GM12878 (cell line): ENCODE measurements around the gene RHEB. TPM values are rescaled to one million over a fixed set of nuclear protein-coding genes. Genes with fewer than 3 reads are reported as not detected.

Source experiments
- ATAC-seq: fragments of 200-7000 bp; cut with Tn5 transposase; 3 replicates; pipeline ENCODE4 v1.9.1; 2020; ENCODE audit warnings: mild to moderate bottlenecking, moderate library complexity
- BruUV-seq: library from RNA; stranded (reverse); fragments of 400-500 nt; replicated peaks from 2 replicates; lab custom pipeline; 2021; lab: Mats Ljungman, UMichigan
- CTCF ChIA-PET: fragments of 300-600 bp; sonication (Branson Sonifier 250); formaldehyde crosslinking; extraction: SDS; loops from one replicate; lab custom pipeline; 2021; ENCODE audit warnings: inconsistent platforms; lab: Yijun Ruan, JAX
- POLR2A ChIA-PET: fragments of 350-600 bp; formaldehyde crosslinking; extraction: SDS; loops from one replicate; lab custom pipeline; 2021; ENCODE audit warnings: inconsistent platforms; lab: Charles Lee
- RAD21 ChIA-PET: fragments of 300-600 bp; sonication (Branson Sonifier 250); formaldehyde crosslinking; loops from one replicate; lab custom pipeline; 2023; ENCODE audit warnings: antibody characterized with exemption; ENCODE audit not compliant: unreplicated experiment; lab: Charles Lee
- SMC1A ChIA-PET: fragments of 300-600 bp; sonication (Branson Sonifier 250); formaldehyde crosslinking; loops from one replicate; lab custom pipeline; 2023; ENCODE audit not compliant: unreplicated experiment, uncharacterized antibody; lab: Charles Lee
- DNase-seq: peaks from one replicate; pipeline ENCODE4 v3.0.0-alpha.2; 2011; ENCODE audit warnings: low read depth, low spot score
- FAIRE-seq: peaks from 3 replicates; lab custom pipeline; 2011; peaks lifted over from hg19 to GRCh38; lab: Jason Lieb, UNC
- H2AFZ ChIP-seq: 2 replicates; pipeline ENCODE4 v1.6.0; 2011; ENCODE audit warnings: low read depth, low read length, control low read depth; ENCODE audit not compliant: control insufficient read depth
- H3K27ac ChIP-seq: 2 replicates; pipeline ENCODE4 v1.5.1; 2011; ENCODE audit warnings: control low read depth; ENCODE audit not compliant: control insufficient read depth, insufficient read depth
- H3K27me3 ChIP-seq, 2 experiments: replicated peaks in 1 of 2; 2 replicates each; pipeline versions ENCODE4 v1.6.0 to v1.6.1; 2011; ENCODE audit warnings: low read length in 1 of 2; ENCODE audit not compliant: control insufficient read depth in 2 of 2, insufficient read depth in 2 of 2
- H3K36me3 ChIP-seq, 2 experiments: 2 replicates each; pipeline ENCODE4 v1.5.1; 2011; ENCODE audit warnings: low read length in 1 of 2; ENCODE audit not compliant: control insufficient read depth in 2 of 2, insufficient read depth in 2 of 2
- H3K4me1 ChIP-seq: 2 replicates; pipeline ENCODE4 v1.6.1; 2011; ENCODE audit warnings: mild to moderate bottlenecking, low read length, moderate library complexity, mixed read lengths; ENCODE audit not compliant: control insufficient read depth, insufficient read depth
- H3K4me2 ChIP-seq: 2 replicates; pipeline ENCODE4 v1.6.0; 2011; ENCODE audit warnings: control low read depth; ENCODE audit not compliant: control insufficient read depth, insufficient read depth
- H3K4me3 ChIP-seq: fragments of 200-600 bp; sonication (generic); 2 replicates; pipeline ENCODE4 v1.5.1; 2016
- H3K79me2 ChIP-seq: 2 replicates; pipeline ENCODE4 v1.6.0; 2011; ENCODE audit warnings: low read length; ENCODE audit not compliant: control insufficient read depth, insufficient read depth
- H3K9ac ChIP-seq: 2 replicates; pipeline ENCODE4 v1.8.0; 2011; ENCODE audit warnings: low read length, control low read depth, mixed read lengths; ENCODE audit not compliant: control insufficient read depth, insufficient read depth
- H3K9me3 ChIP-seq: replicated peaks from 3 replicates; pipeline ENCODE4 v1.5.1; 2011; ENCODE audit warnings: mild to moderate bottlenecking, low read length; ENCODE audit not compliant: control insufficient read depth, insufficient read depth
- H4K20me1 ChIP-seq: 2 replicates; pipeline ENCODE4 v1.6.0; 2011; ENCODE audit not compliant: control insufficient read depth, insufficient read depth
- BCL11A ChIP-seq: IDR thresholded peaks from 2 replicates; pipeline ENCODE4 v1.6.1; 2011; ENCODE audit warnings: low read depth, low read length
- HDAC6 ChIP-seq: fragments of 200-600 bp; sonication (generic); IDR thresholded peaks from one replicate; pipeline ENCODE4 v1.8.0; 2017; ENCODE audit warnings: antibody characterized with exemption; ENCODE audit not compliant: unreplicated experiment
- RAD21 ChIP-seq: IDR thresholded peaks from 2 replicates; pipeline ENCODE4 v1.6.1; 2011; ENCODE audit warnings: mild to moderate bottlenecking, low read depth, low read length, moderate library complexity; ENCODE audit not compliant: insufficient read depth
- SIX5 ChIP-seq: IDR thresholded peaks from 2 replicates; pipeline ENCODE4 v1.6.1; 2011; ENCODE audit warnings: mild to moderate bottlenecking, low read depth, low read length, moderate library complexity; ENCODE audit not compliant: severe bottlenecking
- SMC3 ChIP-seq: IDR thresholded peaks from 2 replicates; pipeline ENCODE4 v1.6.1; 2011; ENCODE audit warnings: low read length, improper control_type of control experiment, borderline replicate concordance
- WRNIP1 ChIP-seq: IDR thresholded peaks from 2 replicates; pipeline ENCODE4 v1.6.1; 2011; ENCODE audit warnings: low read depth, low read length, improper control_type of control experiment, borderline replicate concordance
- ZNF207 ChIP-seq: fragments of 450-650 bp; IDR thresholded peaks from 2 replicates; pipeline ENCODE4 v1.6.1; 2014; ENCODE audit warnings: antibody characterized with exemption, mild to moderate bottlenecking, borderline replicate concordance
- WGBS: methylation state at CpG from one replicate; pipeline ENCODE4 v1.1.6; 2016; ENCODE audit warnings: low lambda C conversion rate; ENCODE audit not compliant: insufficient replicate concordance, insufficient coverage; ENCODE audit errors: missing lambda C conversion rate; 5-methylcytosine and 5-hydroxymethylcytosine counted together
- in situ Hi-C: fragments of 300-500 bp; cut with MboI; formaldehyde crosslinking; loops from 9 replicates; pipeline ENCODE4 v1.14.3; 2018; ENCODE audit warnings: mixed read lengths
- intact Hi-C: fragments of 100-400 bp; cut with micrococcal nuclease; formaldehyde crosslinking; loops from one replicate; pipeline ENCODE4 v1.14.2; 2022; ENCODE audit not compliant: unreplicated experiment
- polyA plus RNA-seq, 11 experiments: library from polyadenylated mRNA; depleted of rRNA in 4 of 11; unstranded in 6 of 11; stranded (reverse) in 5 of 11; fragments of >200 nt; fragmentation: Nextera tagmentation in 4 of 11; fragmentation: Illumina TruSeq in 1 of 11; extraction: Ambion mirVana in 4 of 11; extraction: Trizol in 1 of 11; gene quantifications; 1 replicate in 1 of 11; 2 replicates in 10 of 11; pipeline versions ENCODE4 v1.2.1 to v1.2.3, GENCODE V29; 2011 to 2016; ENCODE audit warnings: inconsistent platforms in 2 of 11, missing spikeins in 2 of 11, low read depth in 1 of 11
- total RNA-seq, 4 experiments: library from RNA; depleted of rRNA in 3 of 4; stranded (reverse); fragments of >200 nt in 3 of 4; fragmentation: Illumina TruSeq in 1 of 4; extraction: Trizol in 1 of 4; gene quantifications; 2 replicates each; pipeline versions ENCODE4 v1.2.1 to v1.2.3, GENCODE V29; 2013 to 2021
- TF ChIP-seq, protein P1 (sequence below): IDR thresholded peaks from 2 replicates; pipeline ENCODE4 v1.6.1; 2012; ENCODE audit warnings: low read depth, low read length, improper control_type of control experiment
- TF ChIP-seq, protein P2 (sequence below): IDR thresholded peaks from 2 replicates; pipeline ENCODE4 v1.6.1; 2012; ENCODE audit warnings: low read depth, low read length, improper control_type of control experiment
- TF ChIP-seq, protein P3 (sequence below): fragments of 450-650 bp; IDR thresholded peaks from 2 replicates; pipeline ENCODE4 v1.6.1; 2016; ENCODE audit warnings: mild to moderate bottlenecking, moderate library complexity, borderline replicate concordance
- TF ChIP-seq, protein P4 (sequence below): fragments of 150-350 bp; IDR thresholded peaks from 2 replicates; pipeline ENCODE4 v1.6.1; 2016; ENCODE audit warnings: low read depth, low read length

Gene RHEB
- total and polyA plus RNA-seq, 10 of the 15 experiments (the other 5 are each of a cell fraction or from before 2014, with no cell fraction given): 6.2 to 67.8 (median 38.0) TPM

DNA sequence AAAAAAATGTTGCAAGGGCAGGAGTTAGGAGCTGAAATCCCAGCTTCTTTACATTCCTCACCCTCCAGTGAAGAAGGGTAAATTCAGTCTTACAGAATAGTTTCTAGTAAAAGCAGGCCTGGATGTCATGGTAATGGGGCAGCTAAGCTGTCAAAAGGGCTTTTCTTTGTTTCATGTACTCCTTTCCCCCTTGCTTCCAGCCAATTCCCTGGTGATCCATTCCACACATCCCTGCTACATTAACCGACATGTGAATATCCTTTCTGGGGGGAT lies 36.0 kb downstream of the RHEB start (continued):
- TF ChIP-seq, protein P1, sequence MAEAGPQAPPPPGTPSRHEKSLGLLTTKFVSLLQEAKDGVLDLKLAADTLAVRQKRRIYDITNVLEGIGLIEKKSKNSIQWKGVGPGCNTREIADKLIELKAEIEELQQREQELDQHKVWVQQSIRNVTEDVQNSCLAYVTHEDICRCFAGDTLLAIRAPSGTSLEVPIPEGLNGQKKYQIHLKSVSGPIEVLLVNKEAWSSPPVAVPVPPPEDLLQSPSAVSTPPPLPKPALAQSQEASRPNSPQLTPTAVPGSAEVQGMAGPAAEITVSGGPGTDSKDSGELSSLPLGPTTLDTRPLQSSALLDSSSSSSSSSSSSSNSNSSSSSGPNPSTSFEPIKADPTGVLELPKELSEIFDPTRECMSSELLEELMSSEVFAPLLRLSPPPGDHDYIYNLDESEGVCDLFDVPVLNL: no peak
- TF ChIP-seq, protein P2, sequence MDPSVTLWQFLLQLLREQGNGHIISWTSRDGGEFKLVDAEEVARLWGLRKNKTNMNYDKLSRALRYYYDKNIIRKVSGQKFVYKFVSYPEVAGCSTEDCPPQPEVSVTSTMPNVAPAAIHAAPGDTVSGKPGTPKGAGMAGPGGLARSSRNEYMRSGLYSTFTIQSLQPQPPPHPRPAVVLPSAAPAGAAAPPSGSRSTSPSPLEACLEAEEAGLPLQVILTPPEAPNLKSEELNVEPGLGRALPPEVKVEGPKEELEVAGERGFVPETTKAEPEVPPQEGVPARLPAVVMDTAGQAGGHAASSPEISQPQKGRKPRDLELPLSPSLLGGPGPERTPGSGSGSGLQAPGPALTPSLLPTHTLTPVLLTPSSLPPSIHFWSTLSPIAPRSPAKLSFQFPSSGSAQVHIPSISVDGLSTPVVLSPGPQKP: no peak

DNA sequence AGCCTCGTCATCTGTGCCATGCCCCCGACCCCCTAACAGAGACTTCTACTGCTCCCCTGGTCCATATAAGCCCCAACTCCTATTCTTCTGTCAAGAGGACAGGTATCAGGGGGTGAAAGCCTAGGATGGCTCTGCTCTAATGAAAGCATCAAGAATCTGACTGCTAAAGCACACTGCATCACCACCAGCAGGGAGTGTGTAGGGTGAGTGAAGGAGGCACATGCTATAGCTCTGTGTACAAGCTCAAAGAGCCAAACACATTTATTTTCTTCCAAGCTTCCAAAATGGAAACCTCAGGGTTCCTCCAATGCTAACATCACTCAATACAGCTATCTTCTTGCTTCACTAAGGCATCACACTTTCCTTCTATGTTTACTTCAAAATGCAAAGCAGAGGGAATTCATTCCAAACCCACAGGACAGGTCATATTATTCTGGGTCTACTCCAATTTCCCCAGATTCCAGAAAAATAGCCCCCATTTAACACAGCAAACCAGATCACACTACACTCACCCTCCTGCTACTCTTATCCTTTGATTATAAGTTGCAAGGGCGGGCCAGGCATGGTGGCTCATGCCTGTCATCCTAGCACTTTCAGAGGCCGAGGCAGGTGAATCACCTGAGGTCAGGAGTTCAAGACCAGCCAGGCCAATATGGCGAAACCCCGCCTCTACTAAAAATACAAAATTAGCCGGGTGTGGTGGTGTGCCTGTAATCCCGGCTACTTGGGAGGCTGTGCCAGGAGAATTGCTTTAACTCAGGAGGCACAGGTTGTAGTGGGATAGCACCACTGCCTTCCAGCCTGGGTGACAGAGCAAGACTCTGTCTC lies 36.6 kb downstream of the RHEB start:
- Histone ChIP-seq H2AFZ (no peak overlapping the region), H3K27ac (no peak overlapping the region; the same call in 1 of the 2 replicates), H3K79me2 (peaks cover 61% of the 10 kb centered on the region), H4K20me1 (no peaks in the 10 kb centered on the region), H3K27me3 (no peaks in the 10 kb centered on the region), H3K9ac (no peak overlapping the region), H3K4me2 (no peak overlapping the region), H3K4me1 (peaks cover 23% of the 10 kb centered on the region), H3K4me3 (no peak overlapping the region), H3K36me3 (peaks cover 23 to 48% of the 10 kb centered on the region in 2 experiments), H3K9me3 (no peaks in the 10 kb centered on the region)
- WGBS: 86% methylated on average over 8 of the region's 8 CpGs
- TSS peak; percentile 33 for BruUV-seq
- in situ Hi-C loops (no loop called here), intact Hi-C loops (no loop called here)
- ChIA-PET RAD21 (interaction anchor here (1.2 to 1.6 kb wide), 2 partner anchors 10 kb away, joined by 4 to 5 read pairs; no protein-coding TSS in a partner anchor), SMC1A (interaction anchor here (1.1 to 2.3 kb wide), 3 partner anchors 12 to 168 kb away, joined by 3 to 10 read pairs (median 3); no protein-coding TSS in a partner anchor), CTCF (interaction anchor here (1.1 to 2.1 kb wide), 4 partner anchors 10 to 30 kb away, joined by 4 to 8 read pairs (median 6); no protein-coding TSS in a partner anchor), POLR2A (no interaction called here)
- FAIRE-seq (no peak), ATAC-seq (peak; percentile 25; the same call in 2 of the 3 replicates), DNase-seq (no peak)
- TF ChIP-seq BCL11A (no peak), RAD21 (no peak), SMC3 (no peak), ZNF207 (no peak), SIX5 (no peak), HDAC6 (no peak), WRNIP1 (no peak)
- TF ChIP-seq, protein P3, sequence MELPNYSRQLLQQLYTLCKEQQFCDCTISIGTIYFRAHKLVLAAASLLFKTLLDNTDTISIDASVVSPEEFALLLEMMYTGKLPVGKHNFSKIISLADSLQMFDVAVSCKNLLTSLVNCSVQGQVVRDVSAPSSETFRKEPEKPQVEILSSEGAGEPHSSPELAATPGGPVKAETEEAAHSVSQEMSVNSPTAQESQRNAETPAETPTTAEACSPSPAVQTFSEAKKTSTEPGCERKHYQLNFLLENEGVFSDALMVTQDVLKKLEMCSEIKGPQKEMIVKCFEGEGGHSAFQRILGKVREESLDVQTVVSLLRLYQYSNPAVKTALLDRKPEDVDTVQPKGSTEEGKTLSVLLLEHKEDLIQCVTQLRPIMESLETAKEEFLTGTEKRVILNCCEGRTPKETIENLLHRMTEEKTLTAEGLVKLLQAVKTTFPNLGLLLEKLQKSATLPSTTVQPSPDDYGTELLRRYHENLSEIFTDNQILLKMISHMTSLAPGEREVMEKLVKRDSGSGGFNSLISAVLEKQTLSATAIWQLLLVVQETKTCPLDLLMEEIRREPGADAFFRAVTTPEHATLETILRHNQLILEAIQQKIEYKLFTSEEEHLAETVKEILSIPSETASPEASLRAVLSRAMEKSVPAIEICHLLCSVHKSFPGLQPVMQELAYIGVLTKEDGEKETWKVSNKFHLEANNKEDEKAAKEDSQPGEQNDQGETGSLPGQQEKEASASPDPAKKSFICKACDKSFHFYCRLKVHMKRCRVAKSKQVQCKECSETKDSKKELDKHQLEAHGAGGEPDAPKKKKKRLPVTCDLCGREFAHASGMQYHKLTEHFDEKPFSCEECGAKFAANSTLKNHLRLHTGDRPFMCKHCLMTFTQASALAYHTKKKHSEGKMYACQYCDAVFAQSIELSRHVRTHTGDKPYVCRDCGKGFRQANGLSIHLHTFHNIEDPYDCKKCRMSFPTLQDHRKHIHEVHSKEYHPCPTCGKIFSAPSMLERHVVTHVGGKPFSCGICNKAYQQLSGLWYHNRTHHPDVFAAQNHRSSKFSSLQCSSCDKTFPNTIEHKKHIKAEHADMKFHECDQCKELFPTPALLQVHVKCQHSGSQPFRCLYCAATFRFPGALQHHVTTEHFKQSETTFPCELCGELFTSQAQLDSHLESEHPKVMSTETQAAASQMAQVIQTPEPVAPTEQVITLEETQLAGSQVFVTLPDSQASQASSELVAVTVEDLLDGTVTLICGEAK: no peak
- TF ChIP-seq, protein P4, sequence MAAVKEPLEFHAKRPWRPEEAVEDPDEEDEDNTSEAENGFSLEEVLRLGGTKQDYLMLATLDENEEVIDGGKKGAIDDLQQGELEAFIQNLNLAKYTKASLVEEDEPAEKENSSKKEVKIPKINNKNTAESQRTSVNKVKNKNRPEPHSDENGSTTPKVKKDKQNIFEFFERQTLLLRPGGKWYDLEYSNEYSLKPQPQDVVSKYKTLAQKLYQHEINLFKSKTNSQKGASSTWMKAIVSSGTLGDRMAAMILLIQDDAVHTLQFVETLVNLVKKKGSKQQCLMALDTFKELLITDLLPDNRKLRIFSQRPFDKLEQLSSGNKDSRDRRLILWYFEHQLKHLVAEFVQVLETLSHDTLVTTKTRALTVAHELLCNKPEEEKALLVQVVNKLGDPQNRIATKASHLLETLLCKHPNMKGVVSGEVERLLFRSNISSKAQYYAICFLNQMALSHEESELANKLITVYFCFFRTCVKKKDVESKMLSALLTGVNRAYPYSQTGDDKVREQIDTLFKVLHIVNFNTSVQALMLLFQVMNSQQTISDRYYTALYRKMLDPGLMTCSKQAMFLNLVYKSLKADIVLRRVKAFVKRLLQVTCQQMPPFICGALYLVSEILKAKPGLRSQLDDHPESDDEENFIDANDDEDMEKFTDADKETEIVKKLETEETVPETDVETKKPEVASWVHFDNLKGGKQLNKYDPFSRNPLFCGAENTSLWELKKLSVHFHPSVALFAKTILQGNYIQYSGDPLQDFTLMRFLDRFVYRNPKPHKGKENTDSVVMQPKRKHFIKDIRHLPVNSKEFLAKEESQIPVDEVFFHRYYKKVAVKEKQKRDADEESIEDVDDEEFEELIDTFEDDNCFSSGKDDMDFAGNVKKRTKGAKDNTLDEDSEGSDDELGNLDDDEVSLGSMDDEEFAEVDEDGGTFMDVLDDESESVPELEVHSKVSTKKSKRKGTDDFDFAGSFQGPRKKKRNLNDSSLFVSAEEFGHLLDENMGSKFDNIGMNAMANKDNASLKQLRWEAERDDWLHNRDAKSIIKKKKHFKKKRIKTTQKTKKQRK: no peak
